ENCODE measurements around the gene PDSS2. TPM values are rescaled to one million over a fixed set of nuclear protein-coding genes. Genes with fewer than 3 reads are reported as not detected.

The PDSS2 gene
- total and polyA plus RNA-seq, 3 donors from 2014 or later = 15.1 to 19.4 (median 17.0) TPM

DNA sequence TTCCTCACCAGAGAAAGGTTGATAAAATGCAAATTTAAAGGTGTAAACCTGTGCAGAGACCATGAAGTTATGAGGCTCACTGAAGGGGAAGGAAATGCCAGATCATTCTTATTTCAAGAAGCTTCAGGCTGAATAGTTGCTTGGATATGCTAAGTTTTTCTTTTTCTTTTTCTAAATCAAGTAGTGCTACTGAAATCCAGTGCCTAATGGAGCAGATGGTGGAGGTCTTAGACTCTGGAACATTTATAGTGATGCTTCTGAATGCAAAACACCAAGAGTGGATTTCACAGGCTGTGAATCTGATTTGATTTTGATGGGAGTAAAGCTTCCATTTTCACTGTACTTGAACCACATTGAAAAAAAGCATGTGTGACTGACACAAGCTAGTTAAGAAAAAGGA lies 192.8 kb downstream of the PDSS2 start:
- H3K4me1 ChIP-seq = no peaks in the 10 kb centered on the region
- intact Hi-C loops (cut with DNase I; ENCODE audit: low total_unique reads) = no loop called here
- TF ChIP-seq, protein P1, sequence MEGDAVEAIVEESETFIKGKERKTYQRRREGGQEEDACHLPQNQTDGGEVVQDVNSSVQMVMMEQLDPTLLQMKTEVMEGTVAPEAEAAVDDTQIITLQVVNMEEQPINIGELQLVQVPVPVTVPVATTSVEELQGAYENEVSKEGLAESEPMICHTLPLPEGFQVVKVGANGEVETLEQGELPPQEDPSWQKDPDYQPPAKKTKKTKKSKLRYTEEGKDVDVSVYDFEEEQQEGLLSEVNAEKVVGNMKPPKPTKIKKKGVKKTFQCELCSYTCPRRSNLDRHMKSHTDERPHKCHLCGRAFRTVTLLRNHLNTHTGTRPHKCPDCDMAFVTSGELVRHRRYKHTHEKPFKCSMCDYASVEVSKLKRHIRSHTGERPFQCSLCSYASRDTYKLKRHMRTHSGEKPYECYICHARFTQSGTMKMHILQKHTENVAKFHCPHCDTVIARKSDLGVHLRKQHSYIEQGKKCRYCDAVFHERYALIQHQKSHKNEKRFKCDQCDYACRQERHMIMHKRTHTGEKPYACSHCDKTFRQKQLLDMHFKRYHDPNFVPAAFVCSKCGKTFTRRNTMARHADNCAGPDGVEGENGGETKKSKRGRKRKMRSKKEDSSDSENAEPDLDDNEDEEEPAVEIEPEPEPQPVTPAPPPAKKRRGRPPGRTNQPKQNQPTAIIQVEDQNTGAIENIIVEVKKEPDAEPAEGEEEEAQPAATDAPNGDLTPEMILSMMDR (IDR thresholded peaks at IDR 0.05) = no peak
- TF ChIP-seq POLR2A (IDR thresholded peaks at IDR 0.05) = no peak
- H3K36me3 ChIP-seq (ENCODE audit: low read depth, missing control alignments) = no peaks in the 10 kb centered on the region
- H3K4me3 ChIP-seq = no peak overlapping the region
- H3K9me3 ChIP-seq = no peaks in the 10 kb centered on the region
- no peak for DNase-seq
- H3K27ac ChIP-seq = no peak overlapping the region
- no peaks in the 10 kb centered on the region for H3K27me3 ChIP-seq

DNA sequence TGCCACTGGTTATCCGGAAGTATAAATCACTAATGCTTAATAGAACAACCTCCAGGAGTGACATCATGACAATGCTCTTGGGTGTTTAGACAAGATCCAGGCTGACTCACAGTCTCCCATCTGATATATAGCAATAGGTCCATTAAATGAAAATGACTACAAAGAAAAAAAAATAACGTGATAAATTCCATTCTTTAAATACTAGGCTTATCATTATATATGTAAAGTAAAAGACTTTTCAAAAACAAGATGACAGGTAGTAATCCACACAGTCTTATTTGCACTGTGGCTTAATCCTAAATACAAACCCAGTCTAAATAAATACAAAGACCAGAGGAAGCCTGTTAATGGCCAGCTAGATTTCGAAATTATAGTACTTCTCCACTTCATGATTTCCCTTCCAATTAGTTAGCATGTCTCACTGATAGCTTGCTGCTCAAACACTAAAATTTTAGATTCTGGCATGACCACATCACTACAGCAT lies 195.0 kb downstream of the PDSS2 start:
- intact Hi-C loops (cut with DNase I; ENCODE audit: low total_unique reads) = no loop called here
- no peaks in the 10 kb centered on the region for H3K9me3 ChIP-seq
- no peak for DNase-seq
- no peak overlapping the region for H3K27ac ChIP-seq
- H3K36me3 ChIP-seq (ENCODE audit: low read depth, missing control alignments) = no peaks in the 10 kb centered on the region
- H3K4me3 ChIP-seq = no peak overlapping the region
- no peaks in the 10 kb centered on the region for H3K27me3 ChIP-seq
- 79 to 88% methylated on average over 3 of the region's 3 CpGs for WGBS, 2 donors
- no peak for TF ChIP-seq POLR2A (IDR thresholded peaks at IDR 0.05)
- TF ChIP-seq, protein P1 (IDR thresholded peaks at IDR 0.05) = no peak
- H3K4me1 ChIP-seq = no peaks in the 10 kb centered on the region

DNA sequence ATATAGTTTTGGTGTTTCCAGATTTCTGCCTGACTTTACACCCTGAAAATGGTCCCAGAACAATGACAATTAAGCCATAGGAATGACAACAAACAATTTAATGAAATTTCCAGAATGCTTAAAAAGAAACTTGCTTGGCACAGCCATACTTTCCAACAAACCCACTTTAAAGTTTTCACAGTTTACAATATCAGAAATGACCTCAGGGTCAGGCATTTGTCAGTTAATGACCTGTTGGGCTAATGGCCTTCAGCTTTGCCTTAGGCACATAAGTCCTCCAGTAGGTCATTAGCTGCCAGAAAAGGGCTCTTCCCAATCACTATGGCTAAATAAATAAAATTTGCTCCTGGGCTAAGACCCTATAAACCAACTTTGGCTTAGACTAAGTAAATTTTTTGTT lies 199.4 kb downstream of the PDSS2 start:
- Histone ChIP-seq H3K4me3 (no peak overlapping the region), H3K27me3 (no peaks in the 10 kb centered on the region), H3K9me3 (no peaks in the 10 kb centered on the region), H3K36me3 (ENCODE audit: low read depth, missing control alignments) (no peaks in the 10 kb centered on the region), H3K27ac (no peak overlapping the region), H3K4me1 (no peaks in the 10 kb centered on the region)
- intact Hi-C loops (cut with DNase I; ENCODE audit: low total_unique reads) = no loop called here
- TF ChIP-seq POLR2A (IDR thresholded peaks at IDR 0.05) = no peak
- TF ChIP-seq, protein P1 (IDR thresholded peaks at IDR 0.05) = no peak
- no peak for DNase-seq

DNA sequence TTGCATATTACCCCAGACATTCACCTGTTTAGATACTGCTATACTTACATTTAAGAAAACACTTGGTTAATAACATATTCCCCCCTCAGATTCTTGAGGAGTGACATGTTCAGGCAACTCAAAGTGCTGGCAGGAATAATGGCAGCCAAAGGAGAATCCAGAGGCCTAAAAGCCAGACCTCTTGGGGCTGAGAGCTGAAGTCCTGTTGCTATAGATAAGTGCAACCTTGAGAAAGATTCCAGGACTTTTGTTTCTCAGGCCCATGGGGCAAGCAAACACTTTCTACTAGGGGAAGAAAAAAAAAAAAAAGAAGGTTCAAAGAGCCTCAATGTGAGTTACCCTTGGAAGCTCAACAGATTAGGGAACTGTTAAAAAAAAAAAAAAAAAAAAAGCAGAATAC lies 211.2 kb downstream of the PDSS2 start:
- intact Hi-C loops (cut with DNase I; ENCODE audit: low total_unique reads) = no loop called here
- DNase-seq = no peak
- TF ChIP-seq, protein P1 (IDR thresholded peaks at IDR 0.05) = no peak
- TF ChIP-seq POLR2A (IDR thresholded peaks at IDR 0.05) = no peak
- Histone ChIP-seq H3K4me1 (peaks cover 7% of the 10 kb centered on the region), H3K36me3 (ENCODE audit: low read depth, missing control alignments) (no peaks in the 10 kb centered on the region), H3K9me3 (no peaks in the 10 kb centered on the region), H3K4me3 (no peak overlapping the region), H3K27ac (no peak overlapping the region), H3K27me3 (no peaks in the 10 kb centered on the region)

DNA sequence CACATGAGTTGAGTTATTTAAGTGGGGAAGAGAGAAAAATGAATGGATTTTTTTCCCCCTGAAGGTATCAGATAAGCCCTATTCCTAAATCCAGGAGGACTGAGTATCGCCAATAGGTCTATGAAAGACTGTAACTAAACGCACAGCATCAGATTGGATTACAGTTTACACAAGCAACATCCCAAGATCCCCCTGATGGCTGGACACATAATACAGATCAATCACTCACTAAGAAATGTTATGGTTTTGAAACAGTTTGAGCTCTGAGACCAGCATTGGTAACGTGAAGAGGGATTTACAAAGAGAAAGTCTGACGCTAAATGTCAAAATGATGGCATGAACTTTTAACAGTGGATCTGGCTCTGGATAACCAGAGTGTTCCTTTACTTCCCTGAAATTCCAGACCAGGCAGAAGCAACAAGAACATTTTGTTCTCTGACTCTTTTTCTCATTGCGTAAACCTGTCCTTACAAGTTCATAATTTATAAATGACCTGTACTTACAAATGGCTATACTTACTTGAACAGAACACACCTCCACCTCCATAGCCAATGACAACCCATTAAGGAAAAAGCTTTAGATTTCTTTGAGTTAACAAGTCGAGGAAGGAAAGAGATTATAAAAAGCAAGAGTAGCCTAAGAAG lies 212.3 kb downstream of the PDSS2 start:
- no peak overlapping the region for H3K4me3 ChIP-seq
- intact Hi-C loops (cut with DNase I; ENCODE audit: low total_unique reads) = no loop called here
- peak overlapping the region; percentile 8 to 53 for H3K27ac ChIP-seq
- TF ChIP-seq, protein P1 (IDR thresholded peaks at IDR 0.05) = no peak
- no peak for TF ChIP-seq POLR2A (IDR thresholded peaks at IDR 0.05)
- DNase-seq = no peak
- 38 to 47% methylated on average over 6 of the region's 6 CpGs for WGBS, 2 donors
- no peaks in the 10 kb centered on the region for H3K27me3 ChIP-seq
- peaks cover 11% of the 10 kb centered on the region for H3K4me1 ChIP-seq
- H3K9me3 ChIP-seq = no peaks in the 10 kb centered on the region
- no peaks in the 10 kb centered on the region for H3K36me3 ChIP-seq (ENCODE audit: low read depth, missing control alignments)

Data from testis (tissue), 3 donors.